Panc1 (cell line): ENCODE results near the gene PHKG2.

ENCODE experiments used
- CTCF ChIP-seq: fragments of 450-650 bp; IDR thresholded peaks from 2 replicates; pipeline ENCODE4 v1.5.1; 2017; ENCODE audit warnings: mild to moderate bottlenecking
- TF ChIP-seq, protein P1 (sequence below), 2 experiments: IDR thresholded peaks; 2 replicates each; pipeline ENCODE4 v1.6.1; 2011 to 2012; ENCODE audit warnings: low read depth in 2 of 2, control low read depth in 1 of 2, low read length in 1 of 2, mild to moderate bottlenecking in 1 of 2, moderate library complexity in 1 of 2; ENCODE audit not compliant: insufficient read depth in 1 of 2

- TF ChIP-seq, protein P1, sequence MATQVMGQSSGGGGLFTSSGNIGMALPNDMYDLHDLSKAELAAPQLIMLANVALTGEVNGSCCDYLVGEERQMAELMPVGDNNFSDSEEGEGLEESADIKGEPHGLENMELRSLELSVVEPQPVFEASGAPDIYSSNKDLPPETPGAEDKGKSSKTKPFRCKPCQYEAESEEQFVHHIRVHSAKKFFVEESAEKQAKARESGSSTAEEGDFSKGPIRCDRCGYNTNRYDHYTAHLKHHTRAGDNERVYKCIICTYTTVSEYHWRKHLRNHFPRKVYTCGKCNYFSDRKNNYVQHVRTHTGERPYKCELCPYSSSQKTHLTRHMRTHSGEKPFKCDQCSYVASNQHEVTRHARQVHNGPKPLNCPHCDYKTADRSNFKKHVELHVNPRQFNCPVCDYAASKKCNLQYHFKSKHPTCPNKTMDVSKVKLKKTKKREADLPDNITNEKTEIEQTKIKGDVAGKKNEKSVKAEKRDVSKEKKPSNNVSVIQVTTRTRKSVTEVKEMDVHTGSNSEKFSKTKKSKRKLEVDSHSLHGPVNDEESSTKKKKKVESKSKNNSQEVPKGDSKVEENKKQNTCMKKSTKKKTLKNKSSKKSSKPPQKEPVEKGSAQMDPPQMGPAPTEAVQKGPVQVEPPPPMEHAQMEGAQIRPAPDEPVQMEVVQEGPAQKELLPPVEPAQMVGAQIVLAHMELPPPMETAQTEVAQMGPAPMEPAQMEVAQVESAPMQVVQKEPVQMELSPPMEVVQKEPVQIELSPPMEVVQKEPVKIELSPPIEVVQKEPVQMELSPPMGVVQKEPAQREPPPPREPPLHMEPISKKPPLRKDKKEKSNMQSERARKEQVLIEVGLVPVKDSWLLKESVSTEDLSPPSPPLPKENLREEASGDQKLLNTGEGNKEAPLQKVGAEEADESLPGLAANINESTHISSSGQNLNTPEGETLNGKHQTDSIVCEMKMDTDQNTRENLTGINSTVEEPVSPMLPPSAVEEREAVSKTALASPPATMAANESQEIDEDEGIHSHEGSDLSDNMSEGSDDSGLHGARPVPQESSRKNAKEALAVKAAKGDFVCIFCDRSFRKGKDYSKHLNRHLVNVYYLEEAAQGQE (IDR thresholded peaks at IDR 0.05; ENCODE audit: insufficient read depth in 1 of 2, low read depth in 2 of 2, low read length in 1 of 2), result no peak
- no peak for TF ChIP-seq CTCF
Measured at GRCh38 chr16:30760577-30761426, 12.6 kb downstream of the PHKG2 start.
